Activated CD8-positive, alpha-beta memory T cell treated with anti-CD3 and anti-CD28 coated beads, Interleukin-2, amount 50 U/mL, for 4 hours (primary cell): ENCODE results near the gene COL4A2.

ENCODE experiments used
- DNase-seq: peaks from one replicate; pipeline ENCODE4 v3.0.0-alpha.2; 2020

The COL4A2 gene

DNA sequence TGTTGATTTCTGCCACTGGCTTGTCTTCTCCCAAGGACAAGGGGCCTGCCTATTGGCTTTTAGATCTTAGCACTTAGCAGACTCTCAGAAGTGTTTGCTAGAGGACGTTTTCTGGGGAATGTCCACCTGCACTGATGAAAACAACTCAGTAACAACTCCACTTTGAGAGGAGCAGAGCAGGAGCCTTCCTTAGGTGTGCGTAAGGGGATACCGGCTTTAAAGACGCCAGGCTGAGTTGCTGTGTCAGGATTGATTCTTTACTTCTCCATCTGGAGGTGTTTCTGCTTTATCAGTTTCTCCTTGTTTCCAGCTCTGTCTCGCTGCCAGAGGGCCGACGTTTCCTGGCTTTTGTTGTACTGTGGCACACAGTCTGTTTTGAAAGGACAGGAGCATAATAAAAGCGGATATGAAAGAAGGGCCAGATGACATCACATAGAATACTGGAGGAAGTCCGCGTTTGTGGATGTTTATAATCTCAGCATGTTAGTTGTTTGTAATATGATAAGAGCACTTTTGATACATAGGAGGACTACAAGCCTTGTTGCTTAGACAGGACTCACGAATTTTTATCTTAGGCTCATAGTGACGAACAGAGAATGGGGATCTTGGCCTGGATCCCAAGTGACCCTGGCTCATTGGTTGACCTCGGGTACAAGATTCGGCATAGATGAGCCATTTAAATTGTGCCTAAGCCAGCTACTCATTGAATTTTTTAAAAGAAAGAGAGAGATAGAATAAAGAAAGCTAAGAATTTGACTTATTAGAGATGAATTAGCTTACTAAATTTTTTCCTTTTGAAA, 34.6 kb downstream of the COL4A2 start:
- DNase-seq, result no peak

DNA sequence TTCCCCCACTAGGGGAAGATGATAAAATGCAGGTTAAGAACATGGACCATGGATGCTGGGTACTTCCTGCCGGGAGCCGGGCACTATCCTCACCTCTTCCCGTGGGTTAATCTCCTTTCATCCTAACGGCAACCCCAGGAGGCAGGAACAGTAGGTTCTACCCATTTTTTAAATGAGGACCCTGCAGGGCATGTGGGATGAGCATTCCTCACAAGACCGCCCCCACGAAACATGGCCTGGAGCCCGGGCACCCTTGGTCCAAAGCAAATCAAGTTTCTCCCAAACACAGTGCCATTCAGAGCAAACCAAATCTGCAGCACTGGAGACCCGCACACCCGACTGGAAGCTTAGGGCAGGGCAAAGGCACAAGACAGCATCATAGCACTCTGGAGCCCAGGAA, 35.4 kb downstream of the COL4A2 start:
- DNase-seq, result no peak

DNA sequence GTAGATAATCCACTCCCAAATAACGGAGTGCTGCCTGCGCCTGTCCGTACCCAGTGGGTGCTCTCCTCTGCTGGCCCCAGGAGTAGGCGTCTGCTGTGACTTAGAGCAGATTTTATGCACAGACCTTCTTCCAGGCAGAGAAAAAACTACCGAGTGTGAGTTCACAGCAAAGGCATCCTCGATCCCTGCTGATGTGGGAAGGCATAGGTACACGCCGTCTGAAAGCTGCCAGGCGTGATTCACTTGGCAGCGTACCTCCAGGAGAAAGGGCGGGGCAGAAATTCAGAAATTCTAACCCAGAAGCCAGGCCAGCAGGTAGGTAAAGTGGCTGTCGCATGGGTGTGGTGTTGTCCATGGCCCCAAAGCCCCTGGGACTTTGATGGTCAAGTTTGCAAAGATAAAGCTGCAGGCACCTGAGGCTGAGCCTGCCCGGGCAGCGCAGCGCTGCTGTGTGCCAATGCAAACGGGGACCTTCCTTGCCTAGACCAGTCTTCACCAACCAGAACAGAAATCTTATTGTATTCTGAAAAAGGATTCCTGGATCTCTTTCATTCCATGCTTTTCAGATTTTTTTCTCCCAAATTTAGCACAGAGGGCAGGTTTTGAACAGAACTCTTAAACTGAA, 36.3 kb downstream of the COL4A2 start:
- no peak for DNase-seq

DNA sequence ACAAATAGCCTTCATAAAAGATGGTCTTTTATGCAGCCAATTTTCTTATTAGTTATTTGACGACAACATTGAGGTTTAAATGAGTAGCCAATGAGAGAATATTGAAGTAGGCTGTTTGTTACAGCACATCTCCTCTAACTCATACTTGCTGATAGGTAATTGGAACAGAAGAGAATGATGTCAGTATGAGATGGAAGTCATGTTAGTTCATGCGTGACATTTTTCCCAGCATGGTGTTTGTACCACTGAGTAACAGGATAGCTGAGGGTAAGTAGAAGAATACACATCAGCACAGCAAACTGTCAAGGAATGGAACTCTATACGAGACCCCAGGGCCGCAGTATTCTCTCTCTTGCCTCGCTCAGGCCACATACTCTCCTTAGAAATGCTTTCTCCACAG, 37.2 kb downstream of the COL4A2 start:
- no peak for DNase-seq

DNA sequence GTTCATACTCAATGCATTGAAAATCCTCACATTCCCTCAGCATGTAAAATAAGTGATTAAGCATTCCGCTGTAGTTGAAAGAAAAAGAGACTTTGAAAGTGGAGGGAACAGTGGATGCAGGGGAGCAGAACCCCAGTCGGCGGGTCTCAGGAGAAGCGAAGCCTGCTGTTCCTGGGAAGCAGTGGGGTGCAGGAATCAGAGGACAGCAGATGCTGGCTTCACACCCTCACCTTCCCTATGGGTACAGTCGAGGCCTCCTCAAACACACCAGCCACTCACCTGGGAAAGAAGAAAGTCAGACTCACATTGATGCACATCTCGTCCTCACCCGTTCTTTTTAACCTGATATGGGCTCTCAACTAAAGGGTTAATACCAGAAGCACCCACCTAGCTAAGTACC, 38.2 kb downstream of the COL4A2 start:
- no peak for DNase-seq

DNA sequence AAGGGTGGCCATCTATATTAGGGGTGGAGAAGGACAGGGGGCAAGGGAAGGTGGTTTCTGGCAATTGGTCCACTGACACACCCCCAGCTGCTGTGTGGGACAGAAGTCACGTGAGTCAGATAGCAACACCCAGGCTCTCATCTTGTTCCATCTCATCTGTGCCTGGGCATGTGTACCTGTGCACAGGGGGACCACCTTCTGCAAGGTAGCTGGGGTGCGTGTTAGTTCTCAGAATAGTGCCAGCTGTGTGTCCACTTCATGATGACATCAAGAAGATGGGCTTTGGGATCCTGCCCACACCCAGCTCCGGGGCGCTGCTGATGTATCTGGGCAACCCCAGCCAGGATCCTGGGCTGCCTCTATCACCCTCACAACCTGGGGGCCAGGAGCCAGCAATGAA, 38.6 kb downstream of the COL4A2 start:
- DNase-seq, result no peak

DNA sequence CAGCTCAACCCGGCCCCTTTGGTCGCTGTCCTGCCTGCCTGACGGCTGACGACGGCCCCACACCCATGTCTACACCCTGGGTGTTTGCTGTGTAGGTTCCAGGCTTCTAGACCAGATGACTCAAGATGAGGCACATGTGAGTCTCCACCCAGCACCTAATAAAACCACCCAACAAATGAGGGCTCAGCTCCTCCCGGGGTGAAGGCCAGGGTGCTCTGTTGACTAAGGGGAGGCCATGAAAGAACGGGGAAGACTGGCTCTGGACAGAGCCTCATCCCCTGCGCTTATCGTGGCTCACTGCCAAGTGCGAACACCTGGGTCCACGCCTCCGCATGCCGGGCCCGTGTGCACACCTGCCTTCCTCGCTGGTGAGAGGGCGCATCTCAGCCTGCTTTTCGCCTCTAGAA, 39.6 kb downstream of the COL4A2 start:
- DNase-seq, result no peak

DNA sequence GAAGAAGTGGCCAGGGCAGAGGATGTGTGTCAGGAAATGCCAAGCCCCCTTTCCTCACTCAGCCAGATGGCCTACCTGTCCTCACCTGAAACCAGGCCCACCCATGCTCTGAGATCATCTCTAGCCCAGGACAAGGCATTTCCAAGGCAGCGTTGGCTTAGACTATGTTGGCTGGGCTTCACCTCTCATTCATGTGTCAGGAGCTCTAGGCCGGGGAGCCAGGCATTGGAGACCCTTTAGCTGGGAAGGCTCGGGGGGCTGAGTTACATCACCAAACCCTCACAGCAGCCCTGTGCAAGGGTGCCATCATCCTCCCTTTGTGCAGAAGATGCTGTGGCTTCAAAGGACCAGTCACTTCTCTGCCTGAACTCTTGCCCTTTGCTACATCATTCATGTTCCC, 40.0 kb downstream of the COL4A2 start:
- no peak for DNase-seq

DNA sequence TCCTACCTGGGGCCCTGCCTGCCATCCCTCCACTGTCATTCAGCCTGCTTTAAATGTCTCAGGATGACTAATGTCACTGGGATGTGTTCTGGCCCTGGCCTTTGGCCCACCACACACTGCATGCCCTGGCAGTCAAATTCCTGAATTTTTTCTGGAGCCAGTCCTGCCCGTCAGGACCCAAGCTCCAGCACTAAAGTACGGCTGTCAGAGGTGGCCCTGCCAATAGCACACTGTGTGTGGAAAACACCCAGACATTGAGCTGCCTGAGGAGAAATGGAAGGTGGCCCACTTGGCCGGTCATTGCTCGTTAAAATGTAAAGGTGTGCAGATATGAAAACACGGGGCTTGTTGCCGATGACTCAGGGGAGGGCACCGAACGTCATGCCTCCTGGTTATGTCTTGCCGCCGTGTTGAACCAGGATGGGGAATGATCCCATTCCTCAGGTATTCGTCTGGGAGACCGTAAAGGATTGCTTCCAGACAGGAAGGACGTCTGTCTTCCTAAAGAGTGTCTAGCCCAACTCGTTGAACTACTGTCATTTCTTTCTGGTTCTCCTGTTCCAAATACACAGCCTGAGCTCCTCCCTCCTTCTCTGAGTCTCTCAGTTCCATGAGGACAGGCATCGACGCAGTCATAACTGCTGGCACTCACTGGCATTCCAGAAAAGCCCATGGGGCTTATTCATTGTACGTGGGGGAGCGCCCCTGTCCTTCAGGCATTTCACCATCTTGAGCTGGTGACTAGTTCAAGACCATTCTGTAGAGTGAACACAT, 40.6 kb downstream of the COL4A2 start:
- no peak for DNase-seq

DNA sequence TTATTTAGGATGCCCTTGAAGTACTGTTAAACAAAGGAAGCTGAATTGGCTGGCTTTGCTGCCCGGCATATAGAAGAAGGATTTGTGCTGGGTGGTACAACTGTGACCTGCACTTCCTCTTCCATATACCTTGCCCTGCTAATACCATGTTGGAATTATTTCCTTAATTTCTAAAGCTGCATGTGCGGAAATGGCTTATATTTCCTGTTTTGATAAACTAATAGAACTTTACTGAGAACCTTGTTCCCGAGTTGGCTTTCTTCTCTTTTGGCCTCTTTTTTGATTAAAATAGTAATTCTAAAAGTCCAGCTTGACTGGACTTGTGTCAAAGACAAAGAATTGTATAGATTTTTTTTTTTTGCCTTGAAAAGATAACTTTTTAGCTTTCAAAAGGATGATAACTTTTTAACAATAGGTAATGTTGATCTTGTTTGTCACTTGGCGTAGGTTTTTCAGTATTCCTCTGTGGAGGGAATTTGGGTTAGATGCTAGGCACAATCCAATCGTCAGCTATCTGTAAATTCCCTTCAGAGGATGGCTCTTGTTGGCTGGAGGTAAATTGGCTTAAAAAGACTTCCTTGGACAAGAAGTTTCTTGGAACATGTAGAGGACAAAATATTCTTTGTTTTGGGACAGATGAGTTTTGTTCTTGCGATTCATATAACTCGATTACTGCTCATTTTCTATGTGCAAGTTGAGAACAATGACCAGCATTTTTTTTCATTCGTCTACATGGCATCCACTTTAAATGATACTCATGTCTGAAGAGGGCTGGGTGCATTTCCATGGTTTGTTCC, 41.4 kb downstream of the COL4A2 start:
- no peak for DNase-seq

DNA sequence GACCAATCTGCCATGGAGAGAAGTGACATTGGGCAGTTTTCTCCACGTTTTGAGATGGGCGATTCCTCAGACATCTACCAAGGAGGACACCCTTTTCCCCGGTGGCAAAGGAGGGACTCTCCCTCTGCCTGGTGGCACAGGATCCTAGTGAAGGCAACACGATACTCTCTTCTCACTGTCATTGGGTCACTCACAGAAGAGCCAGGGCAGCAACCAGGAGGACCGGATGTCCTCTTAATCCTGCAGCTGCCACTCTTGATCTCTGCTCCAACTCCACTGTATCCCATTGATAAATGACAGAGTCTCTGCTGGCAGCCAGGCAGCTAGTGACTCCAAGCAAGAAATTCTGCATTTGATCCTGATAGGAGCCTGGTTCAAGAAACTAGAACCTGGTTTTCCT, 42.2 kb downstream of the COL4A2 start:
- no peak for DNase-seq

DNA sequence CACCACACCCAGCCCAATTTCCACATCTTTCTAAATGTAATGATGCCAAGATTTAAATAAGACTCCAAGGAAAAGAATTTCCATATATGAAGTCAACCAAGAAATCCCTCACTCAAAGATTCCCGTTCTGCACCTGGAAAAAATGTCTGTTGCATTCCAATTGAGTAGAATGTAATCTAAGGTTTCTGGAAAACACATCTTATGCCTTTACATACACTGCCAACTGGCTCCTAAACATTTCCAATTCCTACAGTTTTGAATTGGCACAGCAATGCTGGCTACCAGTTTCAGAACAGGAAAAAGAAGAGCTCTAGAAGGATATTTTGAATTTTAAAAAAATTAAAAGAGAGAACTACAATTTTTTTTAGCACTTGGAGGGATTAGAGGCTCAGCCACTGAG, 43.0 kb downstream of the COL4A2 start:
- DNase-seq, result no peak

DNA sequence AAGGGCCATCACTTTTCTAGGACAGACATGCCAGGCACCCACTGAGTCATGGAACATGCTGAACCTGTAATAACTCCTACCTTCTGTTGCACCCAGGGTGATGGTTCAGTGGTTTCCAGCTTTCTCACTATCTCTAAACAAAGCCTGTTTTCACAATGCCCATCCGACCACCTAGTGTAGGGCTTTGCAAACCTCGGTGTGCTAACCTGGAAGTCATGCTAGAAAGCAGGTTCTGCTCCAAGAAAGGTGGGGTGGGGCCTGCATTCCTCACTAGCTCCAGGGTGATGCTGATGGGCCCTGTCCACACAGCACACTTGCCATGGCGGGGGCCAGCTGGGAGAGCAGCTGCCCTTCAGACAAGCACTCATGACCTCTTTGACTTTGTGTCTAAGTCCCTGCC, 43.4 kb downstream of the COL4A2 start:
- DNase-seq, result no peak

DNA sequence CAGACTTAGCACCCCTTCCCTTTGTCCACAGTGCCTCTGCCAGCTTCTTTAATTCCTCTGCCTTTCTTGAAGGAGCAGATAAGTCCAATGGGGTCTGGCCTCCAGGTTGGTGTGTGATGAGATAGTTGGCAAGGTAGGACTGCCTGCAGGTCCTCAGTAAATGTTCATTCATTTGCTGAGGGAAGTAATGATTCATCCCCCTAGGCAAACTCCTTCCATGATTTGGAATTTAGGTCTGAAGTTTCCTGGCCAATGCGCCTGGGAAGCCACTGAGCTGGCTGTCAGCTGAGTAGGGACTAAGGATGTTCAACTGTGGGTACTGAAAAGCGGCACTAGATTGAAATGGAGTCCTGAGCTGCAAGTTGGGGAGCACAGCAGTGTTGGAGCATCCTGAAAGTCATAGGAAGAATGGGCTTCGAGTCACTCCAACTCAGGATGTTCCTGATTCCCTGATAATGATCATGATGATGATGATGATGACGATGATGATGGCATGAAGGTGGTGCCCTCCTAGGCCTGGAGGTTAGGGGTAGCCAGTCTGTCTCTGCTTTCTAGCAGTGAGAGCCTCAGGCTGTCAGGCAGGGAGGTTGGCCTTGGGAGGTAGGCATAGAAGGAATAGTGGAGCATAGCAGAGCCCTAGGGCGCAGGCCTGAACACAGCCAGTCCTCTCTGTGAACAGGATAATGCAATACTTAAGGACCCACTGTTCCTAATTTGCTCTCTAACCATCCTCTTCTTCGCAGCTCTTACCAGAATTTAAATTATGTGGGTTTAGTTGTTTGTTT, 44.7 kb downstream of the COL4A2 start:
- DNase-seq, result no peak

DNA sequence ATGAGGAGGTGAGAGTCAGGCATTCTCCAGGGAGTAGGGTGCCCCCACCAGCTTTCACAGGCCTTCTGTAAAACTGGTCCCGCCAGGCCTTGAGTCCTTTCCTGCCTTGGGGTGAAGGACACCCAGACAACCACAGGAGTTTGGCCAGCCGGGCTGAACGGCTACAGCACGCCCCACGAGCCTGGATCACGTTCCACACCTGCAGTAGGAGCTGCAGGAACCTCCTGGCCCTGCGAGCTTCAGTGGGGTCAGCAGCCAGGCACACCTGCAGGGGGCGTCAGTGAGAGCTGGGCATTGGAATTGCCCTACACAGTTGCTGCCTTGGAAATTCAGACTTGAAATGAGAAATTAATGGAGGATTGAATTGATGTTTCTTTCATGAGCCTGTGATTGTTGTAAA, 45.7 kb downstream of the COL4A2 start:
- no peak for DNase-seq

DNA sequence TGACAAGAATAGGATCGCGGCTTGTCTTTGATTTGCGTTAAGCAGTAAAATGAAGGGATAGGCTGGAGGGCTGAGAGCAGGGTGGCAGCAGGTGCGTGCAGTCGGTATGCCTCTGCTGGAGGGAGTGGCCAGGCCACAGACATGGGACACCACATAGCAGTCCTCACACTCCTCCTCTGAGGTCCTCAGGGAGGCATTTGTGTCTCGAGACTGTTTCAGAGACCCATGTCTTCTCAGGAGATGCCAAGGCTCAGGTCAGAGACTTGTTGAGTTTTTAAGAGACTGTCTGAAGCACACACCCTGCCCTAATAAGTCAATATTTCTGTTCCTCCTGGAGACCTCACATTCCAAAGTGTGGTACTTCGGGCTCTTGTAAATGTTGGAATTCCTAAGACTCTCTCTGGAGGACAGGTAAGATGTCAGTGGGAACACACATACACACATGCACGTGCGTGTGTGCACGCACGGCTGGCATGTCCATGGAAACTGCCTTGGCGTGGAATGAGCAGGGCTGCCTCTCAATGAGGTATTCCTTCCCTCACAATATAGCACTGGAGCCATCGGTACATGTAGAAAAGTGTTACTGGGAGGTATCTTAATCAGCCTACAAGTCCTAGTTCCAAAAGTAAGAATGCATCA, 46.4 kb downstream of the COL4A2 start:
- no peak for DNase-seq

DNA sequence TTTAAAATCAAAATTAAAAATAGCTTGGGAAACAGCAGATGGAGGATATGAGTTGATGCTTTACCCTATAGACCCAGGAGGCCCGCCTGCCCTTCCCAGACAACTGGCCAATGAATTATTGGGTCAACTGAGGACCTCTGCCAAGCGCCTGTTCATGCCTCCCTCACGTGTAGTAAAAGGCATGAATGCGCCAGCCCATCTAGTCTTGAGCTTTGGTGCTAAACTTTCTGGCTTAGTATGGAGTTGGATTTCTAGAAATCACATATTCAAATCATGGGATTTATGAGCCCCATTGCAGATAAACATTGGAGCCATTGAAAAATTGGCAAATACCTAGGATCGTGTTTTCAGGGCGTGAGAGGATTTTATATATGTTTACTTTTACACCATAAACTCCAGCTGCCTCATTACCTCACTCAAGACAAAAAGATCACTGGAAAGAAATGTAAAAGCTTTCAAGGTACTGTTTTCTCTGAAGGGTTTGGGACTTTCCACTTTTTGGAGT, 47.1 kb downstream of the COL4A2 start:
- no peak for DNase-seq

DNA sequence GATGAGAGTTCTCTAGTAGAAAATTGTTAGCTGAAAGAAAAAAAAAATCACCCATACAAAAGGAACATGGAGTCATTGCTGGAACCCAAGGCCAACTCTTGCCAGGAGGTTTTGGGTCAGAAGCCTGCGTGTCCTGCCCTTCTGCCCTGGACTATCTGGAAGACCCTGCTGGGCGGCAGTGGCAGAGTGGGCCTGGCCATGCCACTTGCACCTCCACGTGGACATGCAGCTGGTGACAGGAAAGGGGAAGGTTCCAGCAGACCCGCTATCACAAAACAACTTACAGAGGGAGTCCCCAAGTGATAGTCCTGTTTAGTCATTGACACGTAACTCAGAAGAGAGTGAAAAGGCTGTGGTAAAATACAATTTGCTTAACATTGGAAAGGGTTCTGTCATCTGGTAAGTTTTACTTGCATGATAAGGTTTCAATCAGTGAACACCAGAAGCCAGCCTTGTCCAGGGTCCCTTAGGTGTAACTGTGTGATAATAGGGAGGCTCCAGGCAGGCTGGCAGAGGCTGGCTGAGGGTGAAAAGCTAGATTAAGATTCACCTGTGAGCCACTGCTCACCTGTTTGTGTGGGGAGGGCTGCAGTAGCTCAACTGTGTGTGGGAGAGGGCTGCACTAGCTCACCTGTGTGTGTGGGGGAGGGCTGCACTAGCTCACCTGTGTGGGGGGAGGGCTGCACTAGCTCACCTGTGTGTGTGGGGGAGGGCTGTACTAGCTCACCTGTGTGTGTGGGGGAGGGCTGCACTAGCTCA, 47.8 kb downstream of the COL4A2 start:
- DNase-seq, result no peak

DNA sequence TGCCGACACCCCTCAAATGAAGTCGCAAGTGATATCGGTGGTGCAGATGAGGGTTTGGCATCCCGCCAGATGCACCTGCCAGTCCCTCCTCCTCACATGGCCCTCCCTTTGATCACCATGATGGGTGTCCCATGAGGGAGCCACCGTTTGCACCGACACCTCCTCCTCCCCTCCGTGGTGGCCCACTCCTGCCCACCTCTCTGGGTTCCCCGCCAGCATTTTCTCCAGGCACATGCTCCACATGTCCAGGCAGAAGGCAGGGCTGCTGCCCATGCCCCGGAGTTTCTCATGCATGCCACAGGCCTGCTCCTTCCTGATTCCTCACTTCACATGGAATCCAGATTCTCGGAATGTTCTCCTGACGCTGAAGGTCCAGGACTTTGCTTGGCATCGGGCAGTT, 49.3 kb downstream of the COL4A2 start:
- no peak for DNase-seq

DNA sequence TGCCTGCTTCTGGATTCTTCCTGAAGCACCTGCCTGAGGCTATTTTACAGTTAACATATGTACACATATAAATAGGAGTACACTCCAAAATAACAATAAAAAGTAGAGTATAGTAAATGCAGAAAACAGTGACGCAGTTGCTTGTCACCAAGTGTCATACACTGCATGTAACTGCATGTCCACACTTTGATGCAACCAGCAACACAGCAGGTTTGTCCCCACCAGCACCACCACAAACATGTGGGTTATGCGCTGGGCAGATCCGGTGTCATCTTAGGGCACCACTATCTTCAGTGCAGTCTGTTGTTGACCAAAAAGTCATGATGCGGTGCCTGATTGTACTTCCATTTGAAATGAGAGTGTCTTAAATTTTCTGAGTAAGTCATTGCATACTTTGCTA, 51.3 kb downstream of the COL4A2 start:
- no peak for DNase-seq

DNA sequence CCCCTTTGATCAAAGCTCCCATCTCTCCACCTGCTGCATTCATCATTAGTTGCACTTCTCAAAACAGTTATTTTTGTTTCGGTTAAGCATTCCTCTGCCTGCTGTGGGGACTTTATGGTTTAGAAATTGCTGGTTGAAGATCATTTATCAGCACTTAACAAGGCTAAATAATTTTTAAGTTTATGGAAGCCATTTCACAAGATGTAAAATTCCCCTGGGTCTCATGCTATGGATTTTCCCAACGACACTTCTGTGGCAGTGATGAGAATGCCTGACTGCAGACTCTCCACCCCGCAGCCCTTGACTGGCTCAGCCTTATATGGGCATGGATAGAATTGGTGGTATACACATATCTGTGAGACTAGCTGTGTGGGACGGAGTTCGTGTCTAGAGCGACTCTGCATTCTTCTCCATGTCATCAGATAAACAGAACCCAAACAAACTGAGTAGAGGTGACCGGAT, 52.8 kb downstream of the COL4A2 start:
- no peak for DNase-seq
